Karpas-422 (cell line): ENCODE results near the gene RGPD8. TPM values are rescaled to one million over a fixed set of nuclear protein-coding genes. Genes with fewer than 3 reads are reported as not detected.
"Not testable (repeated sequence)": the region's sequence is repeated elsewhere in the genome, so short reads cannot be mapped to it uniquely, and the experiment has no call there.

Experiments used
- DNase-seq: peaks from one replicate; pipeline ENCODE4 v3.0.0-alpha.2; 2015
- H2AFZ ChIP-seq: fragments of 200-600 bp; sonication (generic); 2 replicates; pipeline ENCODE4 v1.6.1; 2014; ENCODE audit warnings: antibody characterized with exemption, low read length, mixed read lengths
- H3K27ac ChIP-seq: fragments of 200-600 bp; sonication (generic); 2 replicates; pipeline ENCODE4 v1.5.1; 2014; ENCODE audit warnings: mild to moderate bottlenecking, low read length, moderate library complexity
- H3K27me3 ChIP-seq: fragments of 200-600 bp; sonication (generic); 2 replicates; pipeline ENCODE4 v1.6.1; 2014; ENCODE audit warnings: low read length, mixed read lengths
- H3K36me3 ChIP-seq: fragments of 200-600 bp; sonication (generic); 2 replicates; pipeline ENCODE4 v1.6.1; 2014; ENCODE audit warnings: low read length, mixed read lengths; ENCODE audit not compliant: insufficient read depth
- H3K4me1 ChIP-seq: fragments of 200-600 bp; sonication (generic); 2 replicates; pipeline ENCODE4 v1.6.1; 2014; ENCODE audit warnings: mild to moderate bottlenecking, low read length, mixed read lengths
- H3K4me2 ChIP-seq: fragments of 200-600 bp; sonication (generic); 2 replicates; pipeline ENCODE4 v1.6.1; 2014; ENCODE audit warnings: low read length, low read depth, mild to moderate bottlenecking; ENCODE audit not compliant: poor library complexity, severe bottlenecking
- H3K4me3 ChIP-seq: fragments of 200-600 bp; sonication (generic); 2 replicates; pipeline ENCODE4 v1.5.1; 2014; ENCODE audit warnings: mild to moderate bottlenecking, antibody characterized with exemption, low read length, mixed read lengths
- H3K79me2 ChIP-seq: fragments of 200-600 bp; sonication (generic); 2 replicates; pipeline ENCODE4 v1.6.1; 2014; ENCODE audit warnings: mild to moderate bottlenecking, low read length, mixed read lengths
- H3K9ac ChIP-seq: fragments of 200-600 bp; sonication (generic); 2 replicates; pipeline ENCODE4 v1.6.0; 2014; ENCODE audit warnings: low read length
- H3K9me2 ChIP-seq: fragments of 200-600 bp; sonication (generic), shearing (Covaris generic); replicated peaks from 2 replicates; pipeline ENCODE4 v1.6.0; 2014; ENCODE audit warnings: mild to moderate bottlenecking, low read length, moderate library complexity; ENCODE audit not compliant: insufficient read depth
- H3K9me3 ChIP-seq: fragments of 300-700, 200-600 bp; sonication (generic); 2 replicates; pipeline ENCODE4 v1.6.1; 2014; ENCODE audit warnings: low read length, mixed read lengths
- H4K20me1 ChIP-seq: fragments of 200-600 bp; sonication (generic); 2 replicates; pipeline ENCODE4 v1.6.1; 2014; ENCODE audit warnings: mild to moderate bottlenecking, antibody characterized with exemption, low read length, low read depth; ENCODE audit not compliant: insufficient read depth
- total RNA-seq: library from RNA; depleted of rRNA; stranded (reverse); fragments of >200 nt; shearing (Covaris generic); gene quantifications from 2 replicates; pipeline ENCODE4 v1.2.3, GENCODE V29; 2014; ENCODE audit warnings: low replicate concordance

RGPD8 gene
- total RNA-seq, 1 experiment from 2014 or later = not detected

DNA sequence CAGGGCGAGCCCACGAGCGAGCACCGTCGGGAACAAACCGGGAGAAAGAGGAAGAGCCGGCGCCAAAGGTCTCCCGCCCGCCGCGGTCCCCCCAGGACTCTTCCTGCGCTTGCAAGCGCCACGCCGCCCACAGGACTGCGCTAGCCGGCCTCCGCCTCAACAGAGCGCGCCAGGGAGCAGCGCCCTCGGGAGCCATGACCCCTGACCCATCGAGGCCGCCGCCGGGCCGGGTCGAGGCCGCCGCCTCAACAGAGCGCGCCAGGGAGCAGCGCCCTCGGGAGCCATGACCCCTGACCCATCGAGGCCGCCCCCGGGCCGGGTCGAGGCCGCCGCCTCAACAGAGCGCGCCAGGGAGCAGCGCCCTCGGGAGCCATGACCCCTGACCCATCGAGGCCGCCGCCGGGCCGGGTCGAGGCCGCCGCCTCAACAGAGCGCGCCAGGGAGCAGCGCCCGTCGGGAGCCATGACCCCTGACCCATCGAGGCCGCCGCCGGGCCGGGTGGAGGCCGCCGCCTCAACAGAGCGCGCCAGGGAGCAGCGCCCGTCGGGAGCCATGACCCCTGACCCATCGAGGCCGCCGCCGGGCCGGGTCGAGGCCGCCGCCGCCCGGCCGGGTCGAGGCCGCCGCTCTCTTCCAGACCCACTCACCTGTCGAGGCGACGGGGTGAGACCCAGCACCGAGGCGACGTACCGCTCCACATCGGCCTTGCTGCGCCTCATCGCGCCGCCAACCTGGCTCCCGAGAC, 538 bp downstream of the RGPD8 start:
- not testable (repeated sequence) for H3K9ac ChIP-seq, H3K4me2 ChIP-seq

DNA sequence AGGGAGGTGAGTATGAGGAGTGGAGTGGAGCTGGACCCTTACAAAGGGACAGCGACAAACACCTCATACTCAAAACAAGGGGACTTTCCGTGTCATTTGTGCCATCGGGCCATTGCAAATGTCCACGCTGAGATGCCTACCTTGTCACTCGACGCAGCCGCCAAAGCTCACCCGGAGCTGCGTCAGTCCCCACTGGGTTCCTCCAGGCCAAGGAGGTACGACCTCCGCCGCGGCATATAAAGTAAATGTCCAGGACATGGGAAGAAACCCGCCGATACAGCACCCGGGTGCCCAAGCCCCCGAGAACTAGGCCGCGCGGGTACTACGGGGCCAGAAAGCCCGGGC, 1.1 kb downstream of the RGPD8 start:
- H3K9me2 ChIP-seq, H3K36me3 ChIP-seq, H3K4me2 ChIP-seq, H3K4me3 ChIP-seq, DNase-seq, H3K9ac ChIP-seq, H3K27ac ChIP-seq, H2AFZ ChIP-seq, H3K79me2 ChIP-seq, H3K9me3 ChIP-seq, H4K20me1 ChIP-seq, H3K27me3 ChIP-seq, H3K4me1 ChIP-seq: not testable (repeated sequence)

More for the DNA sequence above, 538 bp downstream of the RGPD8 start:
- not testable (repeated sequence) for H3K9me2 ChIP-seq, H3K27ac ChIP-seq, H3K27me3 ChIP-seq, DNase-seq, H3K79me2 ChIP-seq, H3K4me3 ChIP-seq, H3K36me3 ChIP-seq, H3K4me1 ChIP-seq, H2AFZ ChIP-seq, H3K9me3 ChIP-seq, H4K20me1 ChIP-seq

DNA sequence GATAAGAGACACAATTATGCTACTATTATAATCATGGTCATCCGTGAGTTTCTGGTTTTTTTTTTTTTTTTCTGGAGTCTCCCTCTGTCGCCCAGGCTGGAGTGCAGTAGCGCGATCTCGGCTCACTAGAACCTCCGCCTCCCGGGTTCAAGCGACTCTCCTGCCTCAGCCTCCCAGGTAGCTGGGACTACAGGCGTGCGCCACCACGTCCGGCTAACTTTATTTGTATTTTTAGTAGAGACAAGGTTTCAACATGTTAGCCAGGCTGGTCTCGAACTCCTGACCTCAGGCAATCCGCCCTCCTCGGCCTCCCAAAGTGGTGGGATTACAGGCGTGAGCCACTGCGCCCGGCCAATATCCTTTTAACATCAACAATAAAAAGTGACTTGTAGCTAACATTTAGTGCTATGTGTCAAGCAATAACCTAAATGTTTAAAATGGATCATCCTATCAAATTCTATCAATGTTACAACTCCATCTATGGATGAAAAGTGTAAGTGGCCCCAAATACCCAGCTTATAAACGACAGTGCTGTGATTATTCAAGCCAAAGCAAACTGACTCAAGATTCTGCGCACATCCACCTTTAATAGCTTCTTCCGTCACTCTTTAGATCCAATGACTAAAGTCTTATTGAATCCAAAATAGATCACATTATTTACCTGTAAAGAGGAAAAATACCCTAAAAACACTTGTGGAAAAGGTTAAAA, 1.7 kb downstream of the RGPD8 start:
- not testable (repeated sequence) for H4K20me1 ChIP-seq, H3K4me2 ChIP-seq, H3K79me2 ChIP-seq, DNase-seq, H3K9me3 ChIP-seq, H3K36me3 ChIP-seq, H3K4me3 ChIP-seq, H3K4me1 ChIP-seq, H2AFZ ChIP-seq, H3K9me2 ChIP-seq, H3K27me3 ChIP-seq, H3K9ac ChIP-seq, H3K27ac ChIP-seq

DNA sequence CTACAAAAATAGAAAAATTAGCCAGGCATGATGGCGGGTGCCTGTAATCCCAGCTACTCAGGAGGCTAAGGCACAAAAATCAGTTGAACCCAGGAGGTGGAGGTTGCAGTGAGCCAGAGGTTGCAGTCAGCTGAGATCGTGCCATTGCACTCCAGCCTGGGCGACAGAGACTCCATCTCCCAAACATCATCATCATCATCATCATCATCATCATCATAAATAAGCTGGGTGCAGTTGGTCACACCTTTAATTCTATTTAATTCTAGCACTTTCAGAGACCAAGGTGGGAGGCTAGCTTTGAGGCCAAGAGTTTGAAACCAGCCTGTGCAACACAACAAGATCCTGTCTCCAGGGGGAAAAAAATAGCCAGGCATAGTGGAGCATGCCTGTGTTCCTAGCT, 8.9 kb downstream of the RGPD8 start:
- not testable (repeated sequence) for H3K36me3 ChIP-seq, H3K4me1 ChIP-seq, DNase-seq, H3K9me3 ChIP-seq, H3K79me2 ChIP-seq, H3K27me3 ChIP-seq, H3K4me2 ChIP-seq, H3K4me3 ChIP-seq, H3K27ac ChIP-seq, H3K9me2 ChIP-seq, H4K20me1 ChIP-seq, H3K9ac ChIP-seq, H2AFZ ChIP-seq

DNA sequence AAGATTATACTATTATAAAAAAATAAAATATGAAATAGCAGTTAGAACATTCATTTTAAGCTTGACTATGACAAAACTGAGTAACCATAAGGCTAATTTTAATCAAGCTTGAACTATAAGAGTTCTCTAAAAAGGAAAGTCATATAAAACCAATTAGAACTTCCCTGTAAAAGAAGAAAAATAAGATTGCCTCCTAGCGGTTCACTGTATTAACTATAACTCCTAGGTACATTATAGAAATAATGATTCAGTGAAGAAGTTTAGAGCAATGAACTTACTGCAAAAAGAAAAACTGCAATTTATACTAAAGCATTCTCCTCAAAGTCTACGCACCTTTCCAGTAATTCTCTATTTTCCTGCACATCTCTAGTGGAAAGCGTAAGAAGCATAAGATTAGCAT, 16.6 kb downstream of the RGPD8 start:
- not testable (repeated sequence) for H3K9ac ChIP-seq, H3K9me2 ChIP-seq, H3K36me3 ChIP-seq, H3K79me2 ChIP-seq, H3K27ac ChIP-seq, H3K4me3 ChIP-seq, H3K4me2 ChIP-seq, H3K9me3 ChIP-seq, H4K20me1 ChIP-seq, H2AFZ ChIP-seq, H3K27me3 ChIP-seq, H3K4me1 ChIP-seq
- DNase-seq = peak; percentile 42

DNA sequence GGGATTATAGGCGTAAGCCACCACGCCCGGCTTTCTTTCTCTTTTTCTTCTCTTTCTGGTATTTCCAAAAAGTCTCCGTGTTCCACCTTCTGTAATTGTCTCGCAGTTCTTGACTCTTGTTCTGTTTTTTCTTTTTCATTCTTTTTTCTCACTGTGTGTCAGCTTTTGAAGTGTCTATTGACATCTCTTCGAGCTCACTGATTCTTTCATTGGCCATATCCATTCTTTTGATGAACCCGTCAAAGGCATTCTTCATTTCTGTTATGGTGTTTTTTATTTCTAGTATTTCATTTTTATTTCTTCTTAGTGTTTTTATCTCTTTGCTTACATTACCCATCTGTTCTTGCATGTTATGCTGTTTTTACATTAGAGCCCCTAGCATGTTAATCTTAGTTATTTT, 73.4 kb downstream of the RGPD8 start:
- peak; percentile 10 for DNase-seq
- not testable (repeated sequence) for H3K79me2 ChIP-seq, H3K27ac ChIP-seq, H2AFZ ChIP-seq, H3K4me2 ChIP-seq, H3K4me1 ChIP-seq, H3K9ac ChIP-seq, H4K20me1 ChIP-seq, H3K27me3 ChIP-seq, H3K36me3 ChIP-seq, H3K9me3 ChIP-seq, H3K9me2 ChIP-seq, H3K4me3 ChIP-seq

DNA sequence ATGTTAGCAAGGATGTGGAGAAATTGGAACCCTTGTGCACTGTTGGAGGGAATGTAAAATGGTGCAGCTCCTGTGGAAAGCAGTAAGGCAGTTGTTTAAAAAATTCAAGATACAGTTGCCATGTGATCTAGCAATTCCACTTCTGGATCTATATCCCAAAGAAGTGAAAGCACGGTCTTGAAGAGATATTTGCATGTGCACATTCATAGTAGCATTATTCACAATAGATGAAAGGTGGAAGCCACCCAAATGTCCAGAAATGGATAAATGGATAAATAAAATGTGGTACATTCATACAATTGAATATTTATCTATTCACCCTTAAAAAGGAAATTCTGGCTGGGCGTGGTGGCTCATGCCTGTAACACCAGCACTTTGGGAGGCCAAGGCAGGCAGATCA, 79.1 kb downstream of the RGPD8 start:
- H3K27me3 ChIP-seq, H3K9me2 ChIP-seq, H3K4me2 ChIP-seq, H3K79me2 ChIP-seq, H3K4me1 ChIP-seq, H3K4me3 ChIP-seq, H3K36me3 ChIP-seq, H2AFZ ChIP-seq, H3K27ac ChIP-seq, H3K9ac ChIP-seq, H3K9me3 ChIP-seq, H4K20me1 ChIP-seq: not testable (repeated sequence)
- DNase-seq = peak; percentile 16

DNA sequence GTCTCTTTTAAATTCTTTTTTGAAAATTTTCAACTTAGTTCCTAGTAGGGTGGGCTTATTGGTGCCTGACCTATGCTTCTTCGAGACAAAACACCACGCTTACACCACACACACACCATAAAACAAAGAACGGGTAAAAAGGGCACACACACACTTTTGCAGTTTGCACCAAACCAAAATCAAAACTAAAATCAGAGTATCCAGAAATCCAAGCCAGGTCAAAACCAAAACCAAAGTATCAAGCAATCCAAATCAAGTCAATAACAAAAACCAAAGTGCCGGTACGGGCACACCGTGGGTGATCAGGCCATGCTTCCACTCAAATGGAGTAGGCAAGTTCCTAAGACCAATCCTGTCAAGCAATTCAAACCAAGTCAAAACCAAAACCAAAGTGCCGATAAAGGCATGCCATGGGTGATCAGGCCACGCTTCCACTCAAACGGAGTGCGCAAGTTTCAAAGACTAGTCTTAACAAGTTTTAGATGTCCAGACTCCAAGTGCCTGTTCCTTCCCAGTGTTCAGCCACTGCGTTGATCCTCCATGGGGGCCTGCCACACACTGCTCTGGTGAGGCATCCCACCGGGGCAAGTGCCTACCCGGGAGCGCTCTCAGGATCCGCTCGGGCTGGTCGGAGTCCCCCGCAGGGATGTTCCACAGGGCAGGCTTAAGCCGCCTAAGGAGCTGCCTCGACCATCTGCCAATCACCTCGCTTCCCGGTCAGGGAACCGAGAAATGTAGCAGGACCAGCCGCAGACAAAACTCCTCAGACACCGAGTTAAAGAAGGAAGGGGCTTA, 80.4 kb downstream of the RGPD8 start:
- not testable (repeated sequence) for H3K9me2 ChIP-seq, H3K79me2 ChIP-seq, DNase-seq, H2AFZ ChIP-seq, H3K9me3 ChIP-seq, H3K27ac ChIP-seq, H3K36me3 ChIP-seq, H3K9ac ChIP-seq, H3K27me3 ChIP-seq, H3K4me2 ChIP-seq, H4K20me1 ChIP-seq, H3K4me3 ChIP-seq, H3K4me1 ChIP-seq
